GM23338 (cell line): Measurements from ENCODE around the gene PAMR1. TPM values are rescaled to one million over a fixed set of nuclear protein-coding genes. Genes with fewer than 3 reads are reported as not detected.

Experiments
- ATAC-seq: fragments of 200-7000 bp; cut with Tn5 transposase; 3 replicates; pipeline ENCODE4 v1.9.1; 2020
- DNase-seq: peaks from one replicate; pipeline ENCODE4 v3.0.0-alpha.2; 2015; ENCODE audit warnings: low spot score
- H2AFZ ChIP-seq: fragments of 200-600 bp; sonication (generic); 2 replicates; pipeline ENCODE4 v1.8.0; 2016; ENCODE audit warnings: antibody characterized with exemption, mild to moderate bottlenecking, moderate library complexity
- H3F3A ChIP-seq: fragments of 200-600 bp; sonication (generic); replicated peaks from 2 replicates; pipeline ENCODE4 v1.8.0; 2017; ENCODE audit warnings: antibody characterized with exemption, mixed run types, low read depth
- H3K27ac ChIP-seq: fragments of 200-600 bp; sonication (generic); 2 replicates; pipeline ENCODE4 v1.6.1; 2016; ENCODE audit warnings: low read depth
- H3K27me3 ChIP-seq: fragments of 200-600 bp; sonication (generic); 2 replicates; pipeline ENCODE4 v1.8.0; 2016; ENCODE audit warnings: mild to moderate bottlenecking, mixed run types, moderate library complexity; ENCODE audit not compliant: insufficient read depth
- H3K36me3 ChIP-seq: fragments of 200-600 bp; sonication (generic); 2 replicates; pipeline ENCODE4 v1.8.0; 2016; ENCODE audit warnings: mild to moderate bottlenecking; ENCODE audit not compliant: insufficient read depth
- H3K4me1 ChIP-seq: fragments of 200-600 bp; sonication (generic); 2 replicates; pipeline ENCODE4 v1.8.0; 2016; ENCODE audit warnings: mild to moderate bottlenecking, moderate library complexity; ENCODE audit not compliant: insufficient read depth
- H3K4me2 ChIP-seq: fragments of 200-600 bp; sonication (generic); 2 replicates; pipeline ENCODE4 v1.7.1; 2017; ENCODE audit warnings: mixed run types
- H3K4me3 ChIP-seq: fragments of 200-600 bp; sonication (generic); 2 replicates; pipeline ENCODE4 v1.6.1; 2016; ENCODE audit warnings: mixed run types
- H3K79me2 ChIP-seq: fragments of 200-600 bp; sonication (generic); replicated peaks from 2 replicates; pipeline ENCODE4 v1.8.0; 2017; ENCODE audit warnings: mild to moderate bottlenecking; ENCODE audit not compliant: insufficient read depth
- H3K9me2 ChIP-seq: fragments of 200-600 bp; sonication (generic); 2 replicates; pipeline ENCODE4 v1.8.0; 2017; ENCODE audit not compliant: insufficient read depth
- H4K20me1 ChIP-seq: fragments of 200-600 bp; sonication (generic); replicated peaks from 2 replicates; pipeline ENCODE4 v1.8.0; 2017; ENCODE audit warnings: mild to moderate bottlenecking; ENCODE audit not compliant: insufficient read depth
- H3K27ac Mint-ChIP-seq: 2 replicates; pipeline ENCODE4 v1.8.0; 2020; ENCODE audit warnings: inconsistent platforms, mild to moderate bottlenecking, moderate library complexity, mixed read lengths
- H3K27me3 Mint-ChIP-seq: 3 replicates; pipeline ENCODE4 v1.8.0; 2022; ENCODE audit warnings: low read depth, mild to moderate bottlenecking, moderate library complexity, mixed read lengths, inconsistent platforms; ENCODE audit not compliant: insufficient read depth, poor library complexity
- H3K36me3 Mint-ChIP-seq: 3 replicates; pipeline ENCODE4 v1.8.0; 2021; ENCODE audit warnings: low read depth, mild to moderate bottlenecking, inconsistent platforms, moderate library complexity, mixed read lengths
- H3K4me1 Mint-ChIP-seq: 3 replicates; pipeline ENCODE4 v1.8.0; 2020; ENCODE audit warnings: mild to moderate bottlenecking, inconsistent platforms, mixed read lengths
- H3K4me3 Mint-ChIP-seq: 3 replicates; pipeline ENCODE4 v1.8.0; 2021; ENCODE audit warnings: moderate library complexity, mild to moderate bottlenecking, inconsistent platforms, mixed read lengths
- H3K9me3 Mint-ChIP-seq: 3 replicates; pipeline ENCODE4 v1.8.0; 2020; ENCODE audit warnings: moderate library complexity, mild to moderate bottlenecking, inconsistent platforms, mixed read lengths
- CREB1 ChIP-seq: fragments of 250-450 bp; sonication (Bioruptor Pico); IDR thresholded peaks from 2 replicates; pipeline ENCODE4 v1.5.0; 2020; ENCODE audit warnings: low read depth, mild to moderate bottlenecking, moderate library complexity
- STAT1 ChIP-seq: IDR thresholded peaks from one replicate; pipeline ENCODE4 v1.6.1; 2016; ENCODE audit warnings: antibody characterized with exemption; ENCODE audit not compliant: unreplicated experiment
- ZNF114 ChIP-seq: fragments of 250-450 bp; sonication (Bioruptor Pico); IDR thresholded peaks from 2 replicates; pipeline ENCODE4 v1.5.0; 2020; ENCODE audit warnings: mild to moderate bottlenecking, moderate library complexity
- polyA plus RNA-seq: library from polyadenylated mRNA; unstranded; fragments of >200 nt; fragmentation: Nextera tagmentation; extraction: Ambion mirVana; gene quantifications from 2 replicates; pipeline ENCODE4 v1.2.1, GENCODE V29; 2016
- total RNA-seq: library from RNA; depleted of rRNA; stranded (reverse); fragments of >200 nt; shearing (Covaris generic); gene quantifications from 2 replicates; pipeline ENCODE4 v1.2.3, GENCODE V29; 2014
- TF ChIP-seq, protein P1 (sequence below): fragments of 250-450 bp; sonication (Bioruptor Pico); IDR thresholded peaks from 2 replicates; pipeline ENCODE4 v1.5.0; 2020; ENCODE audit warnings: mild to moderate bottlenecking, moderate library complexity
- TF ChIP-seq, protein P2 (sequence below): IDR thresholded peaks from one replicate; pipeline ENCODE4 v1.6.1; 2018; ENCODE audit warnings: antibody characterized with exemption; ENCODE audit not compliant: unreplicated experiment
- TF ChIP-seq, protein P3 (sequence below), 2 experiments: fragments of 200-600 bp in 1 of 2; sonication (generic) in 1 of 2; conservative IDR thresholded peaks; 2 replicates each; pipeline versions ENCODE4 v1.5.1 to v1.6.1; 2016 to 2017; ENCODE audit warnings: antibody characterized with exemption in 2 of 2, low read depth in 2 of 2, mild to moderate bottlenecking in 2 of 2, moderate library complexity in 1 of 2
- TF ChIP-seq, protein P4 (sequence below): IDR thresholded peaks from 2 replicates; pipeline ENCODE4 v1.6.1; 2016; ENCODE audit warnings: antibody characterized with exemption

The PAMR1 gene
- total and polyA plus RNA-seq, 2 experiments from 2014 or later: 1.6 to 3.1 TPM

DNA sequence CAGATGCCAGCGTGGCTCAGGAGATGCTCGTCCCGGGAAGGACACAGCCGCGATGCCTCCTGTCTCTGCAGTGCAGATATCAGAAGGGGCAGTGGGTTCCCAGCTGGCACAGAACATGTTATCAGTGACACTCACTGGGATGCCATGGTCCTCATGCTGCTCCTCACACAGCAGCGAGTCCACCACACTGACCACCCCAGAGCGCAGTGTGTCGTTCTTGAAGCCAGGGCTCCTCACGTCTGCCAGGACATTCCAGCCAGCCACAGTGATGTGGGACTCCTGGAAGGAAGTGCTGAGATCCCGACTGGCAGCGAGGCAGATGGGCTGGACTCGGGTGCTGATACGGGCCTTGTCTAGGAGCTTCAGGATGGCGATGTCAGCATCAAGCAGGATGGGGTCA is 93.0 kb downstream of the PAMR1 start:
- Histone ChIP-seq H3K4me2 (no peak overlapping the region), H3K36me3 (no peaks in the 10 kb centered on the region), H3K27me3 (no peaks in the 10 kb centered on the region), H4K20me1 (no peaks in the 10 kb centered on the region), H3K27ac (no peak overlapping the region), H3F3A (no peaks in the 10 kb centered on the region), H3K4me3 (no peak overlapping the region), H2AFZ (no peak overlapping the region), H3K9me2 (no peaks in the 10 kb centered on the region), H3K4me1 (no peaks in the 10 kb centered on the region), H3K79me2 (no peaks in the 10 kb centered on the region)
- TF ChIP-seq, protein P1, sequence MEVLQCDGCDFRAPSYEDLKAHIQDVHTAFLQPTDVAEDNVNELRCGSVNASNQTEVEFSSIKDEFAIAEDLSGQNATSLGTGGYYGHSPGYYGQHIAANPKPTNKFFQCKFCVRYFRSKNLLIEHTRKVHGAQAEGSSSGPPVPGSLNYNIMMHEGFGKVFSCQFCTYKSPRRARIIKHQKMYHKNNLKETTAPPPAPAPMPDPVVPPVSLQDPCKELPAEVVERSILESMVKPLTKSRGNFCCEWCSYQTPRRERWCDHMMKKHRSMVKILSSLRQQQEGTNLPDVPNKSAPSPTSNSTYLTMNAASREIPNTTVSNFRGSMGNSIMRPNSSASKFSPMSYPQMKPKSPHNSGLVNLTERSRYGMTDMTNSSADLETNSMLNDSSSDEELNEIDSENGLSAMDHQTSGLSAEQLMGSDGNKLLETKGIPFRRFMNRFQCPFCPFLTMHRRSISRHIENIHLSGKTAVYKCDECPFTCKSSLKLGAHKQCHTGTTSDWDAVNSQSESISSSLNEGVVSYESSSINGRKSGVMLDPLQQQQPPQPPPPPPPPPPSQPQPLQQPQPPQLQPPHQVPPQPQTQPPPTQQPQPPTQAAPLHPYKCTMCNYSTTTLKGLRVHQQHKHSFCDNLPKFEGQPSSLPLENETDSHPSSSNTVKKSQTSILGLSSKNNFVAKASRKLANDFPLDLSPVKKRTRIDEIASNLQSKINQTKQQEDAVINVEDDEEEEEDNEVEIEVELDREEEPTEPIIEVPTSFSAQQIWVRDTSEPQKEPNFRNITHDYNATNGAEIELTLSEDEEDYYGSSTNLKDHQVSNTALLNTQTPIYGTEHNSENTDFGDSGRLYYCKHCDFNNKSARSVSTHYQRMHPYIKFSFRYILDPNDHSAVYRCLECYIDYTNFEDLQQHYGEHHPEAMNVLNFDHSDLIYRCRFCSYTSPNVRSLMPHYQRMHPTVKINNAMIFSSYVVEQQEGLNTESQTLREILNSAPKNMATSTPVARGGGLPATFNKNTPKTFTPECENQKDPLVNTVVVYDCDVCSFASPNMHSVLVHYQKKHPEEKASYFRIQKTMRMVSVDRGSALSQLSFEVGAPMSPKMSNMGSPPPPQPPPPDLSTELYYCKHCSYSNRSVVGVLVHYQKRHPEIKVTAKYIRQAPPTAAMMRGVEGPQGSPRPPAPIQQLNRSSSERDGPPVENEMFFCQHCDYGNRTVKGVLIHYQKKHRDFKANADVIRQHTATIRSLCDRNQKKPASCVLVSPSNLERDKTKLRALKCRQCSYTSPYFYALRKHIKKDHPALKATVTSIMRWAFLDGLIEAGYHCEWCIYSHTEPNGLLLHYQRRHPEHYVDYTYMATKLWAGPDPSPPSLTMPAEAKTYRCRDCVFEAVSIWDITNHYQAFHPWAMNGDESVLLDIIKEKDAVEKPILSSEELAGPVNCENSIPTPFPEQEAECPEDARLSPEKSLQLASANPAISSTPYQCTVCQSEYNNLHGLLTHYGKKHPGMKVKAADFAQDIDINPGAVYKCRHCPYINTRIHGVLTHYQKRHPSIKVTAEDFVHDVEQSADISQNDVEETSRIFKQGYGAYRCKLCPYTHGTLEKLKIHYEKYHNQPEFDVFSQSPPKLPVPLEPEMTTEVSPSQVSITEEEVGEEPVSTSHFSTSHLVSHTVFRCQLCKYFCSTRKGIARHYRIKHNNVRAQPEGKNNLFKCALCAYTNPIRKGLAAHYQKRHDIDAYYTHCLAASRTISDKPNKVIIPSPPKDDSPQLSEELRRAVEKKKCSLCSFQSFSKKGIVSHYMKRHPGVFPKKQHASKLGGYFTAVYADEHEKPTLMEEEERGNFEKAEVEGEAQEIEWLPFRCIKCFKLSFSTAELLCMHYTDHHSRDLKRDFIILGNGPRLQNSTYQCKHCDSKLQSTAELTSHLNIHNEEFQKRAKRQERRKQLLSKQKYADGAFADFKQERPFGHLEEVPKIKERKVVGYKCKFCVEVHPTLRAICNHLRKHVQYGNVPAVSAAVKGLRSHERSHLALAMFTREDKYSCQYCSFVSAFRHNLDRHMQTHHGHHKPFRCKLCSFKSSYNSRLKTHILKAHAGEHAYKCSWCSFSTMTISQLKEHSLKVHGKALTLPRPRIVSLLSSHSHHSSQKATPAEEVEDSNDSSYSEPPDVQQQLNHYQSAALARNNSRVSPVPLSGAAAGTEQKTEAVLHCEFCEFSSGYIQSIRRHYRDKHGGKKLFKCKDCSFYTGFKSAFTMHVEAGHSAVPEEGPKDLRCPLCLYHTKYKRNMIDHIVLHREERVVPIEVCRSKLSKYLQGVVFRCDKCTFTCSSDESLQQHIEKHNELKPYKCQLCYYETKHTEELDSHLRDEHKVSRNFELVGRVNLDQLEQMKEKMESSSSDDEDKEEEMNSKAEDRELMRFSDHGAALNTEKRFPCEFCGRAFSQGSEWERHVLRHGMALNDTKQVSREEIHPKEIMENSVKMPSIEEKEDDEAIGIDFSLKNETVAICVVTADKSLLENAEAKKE (CRISPR knock-in tag): no peak
- TF ChIP-seq, protein P2, sequence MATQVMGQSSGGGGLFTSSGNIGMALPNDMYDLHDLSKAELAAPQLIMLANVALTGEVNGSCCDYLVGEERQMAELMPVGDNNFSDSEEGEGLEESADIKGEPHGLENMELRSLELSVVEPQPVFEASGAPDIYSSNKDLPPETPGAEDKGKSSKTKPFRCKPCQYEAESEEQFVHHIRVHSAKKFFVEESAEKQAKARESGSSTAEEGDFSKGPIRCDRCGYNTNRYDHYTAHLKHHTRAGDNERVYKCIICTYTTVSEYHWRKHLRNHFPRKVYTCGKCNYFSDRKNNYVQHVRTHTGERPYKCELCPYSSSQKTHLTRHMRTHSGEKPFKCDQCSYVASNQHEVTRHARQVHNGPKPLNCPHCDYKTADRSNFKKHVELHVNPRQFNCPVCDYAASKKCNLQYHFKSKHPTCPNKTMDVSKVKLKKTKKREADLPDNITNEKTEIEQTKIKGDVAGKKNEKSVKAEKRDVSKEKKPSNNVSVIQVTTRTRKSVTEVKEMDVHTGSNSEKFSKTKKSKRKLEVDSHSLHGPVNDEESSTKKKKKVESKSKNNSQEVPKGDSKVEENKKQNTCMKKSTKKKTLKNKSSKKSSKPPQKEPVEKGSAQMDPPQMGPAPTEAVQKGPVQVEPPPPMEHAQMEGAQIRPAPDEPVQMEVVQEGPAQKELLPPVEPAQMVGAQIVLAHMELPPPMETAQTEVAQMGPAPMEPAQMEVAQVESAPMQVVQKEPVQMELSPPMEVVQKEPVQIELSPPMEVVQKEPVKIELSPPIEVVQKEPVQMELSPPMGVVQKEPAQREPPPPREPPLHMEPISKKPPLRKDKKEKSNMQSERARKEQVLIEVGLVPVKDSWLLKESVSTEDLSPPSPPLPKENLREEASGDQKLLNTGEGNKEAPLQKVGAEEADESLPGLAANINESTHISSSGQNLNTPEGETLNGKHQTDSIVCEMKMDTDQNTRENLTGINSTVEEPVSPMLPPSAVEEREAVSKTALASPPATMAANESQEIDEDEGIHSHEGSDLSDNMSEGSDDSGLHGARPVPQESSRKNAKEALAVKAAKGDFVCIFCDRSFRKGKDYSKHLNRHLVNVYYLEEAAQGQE: no peak
- TF ChIP-seq CREB1 (CRISPR knock-in tag) (no peak), STAT1 (no peak), ZNF114 (no peak)
- TF ChIP-seq, protein P3, sequence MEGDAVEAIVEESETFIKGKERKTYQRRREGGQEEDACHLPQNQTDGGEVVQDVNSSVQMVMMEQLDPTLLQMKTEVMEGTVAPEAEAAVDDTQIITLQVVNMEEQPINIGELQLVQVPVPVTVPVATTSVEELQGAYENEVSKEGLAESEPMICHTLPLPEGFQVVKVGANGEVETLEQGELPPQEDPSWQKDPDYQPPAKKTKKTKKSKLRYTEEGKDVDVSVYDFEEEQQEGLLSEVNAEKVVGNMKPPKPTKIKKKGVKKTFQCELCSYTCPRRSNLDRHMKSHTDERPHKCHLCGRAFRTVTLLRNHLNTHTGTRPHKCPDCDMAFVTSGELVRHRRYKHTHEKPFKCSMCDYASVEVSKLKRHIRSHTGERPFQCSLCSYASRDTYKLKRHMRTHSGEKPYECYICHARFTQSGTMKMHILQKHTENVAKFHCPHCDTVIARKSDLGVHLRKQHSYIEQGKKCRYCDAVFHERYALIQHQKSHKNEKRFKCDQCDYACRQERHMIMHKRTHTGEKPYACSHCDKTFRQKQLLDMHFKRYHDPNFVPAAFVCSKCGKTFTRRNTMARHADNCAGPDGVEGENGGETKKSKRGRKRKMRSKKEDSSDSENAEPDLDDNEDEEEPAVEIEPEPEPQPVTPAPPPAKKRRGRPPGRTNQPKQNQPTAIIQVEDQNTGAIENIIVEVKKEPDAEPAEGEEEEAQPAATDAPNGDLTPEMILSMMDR (conservative IDR thresholded peaks at IDR 0.05; ENCODE audit: low read depth in 2 of 2): no peak
- TF ChIP-seq, protein P4, sequence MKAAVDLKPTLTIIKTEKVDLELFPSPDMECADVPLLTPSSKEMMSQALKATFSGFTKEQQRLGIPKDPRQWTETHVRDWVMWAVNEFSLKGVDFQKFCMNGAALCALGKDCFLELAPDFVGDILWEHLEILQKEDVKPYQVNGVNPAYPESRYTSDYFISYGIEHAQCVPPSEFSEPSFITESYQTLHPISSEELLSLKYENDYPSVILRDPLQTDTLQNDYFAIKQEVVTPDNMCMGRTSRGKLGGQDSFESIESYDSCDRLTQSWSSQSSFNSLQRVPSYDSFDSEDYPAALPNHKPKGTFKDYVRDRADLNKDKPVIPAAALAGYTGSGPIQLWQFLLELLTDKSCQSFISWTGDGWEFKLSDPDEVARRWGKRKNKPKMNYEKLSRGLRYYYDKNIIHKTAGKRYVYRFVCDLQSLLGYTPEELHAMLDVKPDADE: no peak
- Mint-ChIP-seq H3K4me1 (no peaks in the 10 kb centered on the region), H3K27ac (no peak overlapping the region), H3K27me3 (peaks cover 2% of the 10 kb centered on the region), H3K36me3 (no peaks in the 10 kb centered on the region), H3K4me3 (no peak overlapping the region), H3K9me3 (no peaks in the 10 kb centered on the region)
- DNase-seq (no peak), ATAC-seq (no peak)
